DMS114 treated with DMSO at 0.1 percent for 48 hours (cell line): Measurements from ENCODE around the gene TEF.
"Not testable (repeated sequence)": the region's sequence is repeated elsewhere in the genome, so short reads cannot be mapped to it uniquely, and the experiment has no call there.

Experiments
- DNase-seq: peaks from one replicate; lab custom pipeline; 2025; ENCODE audit not compliant: unreplicated experiment; lab: John Stamatoyannopoulos, UW

Gene TEF

DNA sequence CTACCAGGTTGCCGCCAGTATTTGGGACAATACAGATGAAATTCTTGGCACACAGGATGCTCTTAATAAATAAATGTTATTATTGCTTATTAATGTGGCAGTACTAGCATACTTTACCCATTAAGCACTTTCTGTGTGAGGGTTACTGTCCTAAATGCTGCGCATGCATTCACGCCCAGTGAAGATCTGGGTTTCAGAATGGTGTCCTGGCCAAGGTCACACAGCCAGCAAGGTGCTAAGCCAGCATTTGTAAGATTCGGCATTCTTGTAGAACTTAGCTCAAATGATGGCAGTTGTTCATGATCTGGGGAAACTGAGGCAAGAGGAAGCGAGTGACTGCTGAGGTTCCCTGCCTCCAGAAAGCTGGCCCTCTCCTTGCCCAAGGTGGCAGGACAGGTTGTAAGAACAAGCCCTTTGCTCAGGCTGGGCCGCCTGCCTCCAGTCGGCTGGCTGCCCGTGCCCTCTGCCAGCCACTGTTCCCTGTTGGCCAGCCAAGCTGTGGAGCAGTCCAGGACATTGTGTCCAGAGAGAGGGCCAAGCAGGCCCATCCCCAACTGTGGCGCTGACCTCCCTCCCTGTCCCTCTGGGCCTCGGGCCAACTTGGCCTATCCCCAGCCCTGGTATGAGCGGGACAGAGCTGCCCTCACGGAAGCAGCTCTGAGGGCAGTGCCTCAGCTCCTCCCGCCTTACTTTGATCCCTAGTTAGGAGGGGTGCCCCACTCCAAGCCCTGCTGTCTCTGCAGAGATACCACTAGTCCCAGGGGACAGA, 36.1 kb downstream of the TEF start:
- no peak for DNase-seq

GRCh38 chr22:41418717-41419116, 37.0 kb downstream of the TEF start:
- no peak for DNase-seq

- DNase-seq = no peak
Measured at GRCh38 chr22:41425660-41426365, 44.1 kb downstream of the TEF start.

DNA sequence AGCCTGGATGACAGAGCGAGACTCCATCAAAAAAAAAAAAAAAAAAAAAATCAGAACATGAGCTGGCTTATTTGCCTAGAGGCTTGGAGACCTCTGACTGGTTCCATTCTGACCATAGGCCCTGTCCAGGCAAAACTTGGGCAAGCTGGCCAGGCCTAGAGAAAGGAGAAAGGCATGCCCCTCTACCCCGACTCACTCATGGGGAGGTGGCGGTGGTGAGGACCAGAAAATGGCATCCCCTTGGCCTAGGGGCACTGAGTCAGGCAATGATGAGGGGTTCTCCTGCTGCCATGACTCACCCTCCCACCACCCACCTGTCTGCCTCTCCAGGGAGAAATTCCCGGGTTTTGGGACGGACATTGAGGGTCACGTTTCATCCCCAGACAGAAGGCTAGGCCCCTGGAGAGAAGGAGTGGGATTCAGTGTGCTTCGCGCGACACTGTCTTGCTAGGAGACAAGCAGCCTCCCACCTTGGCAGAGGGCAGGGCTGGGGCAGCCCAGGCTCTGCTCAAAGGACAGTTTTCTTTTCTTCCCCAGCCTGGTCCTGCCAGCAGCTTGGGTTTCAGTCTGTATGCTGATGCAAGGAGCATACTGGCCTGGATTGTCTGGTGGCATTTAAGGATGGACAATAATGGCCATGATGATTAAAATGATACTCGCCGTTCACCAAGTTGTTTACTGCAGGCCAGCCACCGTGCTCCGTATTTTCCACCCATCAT, 47.6 kb downstream of the TEF start:
- DNase-seq = no peak

DNA sequence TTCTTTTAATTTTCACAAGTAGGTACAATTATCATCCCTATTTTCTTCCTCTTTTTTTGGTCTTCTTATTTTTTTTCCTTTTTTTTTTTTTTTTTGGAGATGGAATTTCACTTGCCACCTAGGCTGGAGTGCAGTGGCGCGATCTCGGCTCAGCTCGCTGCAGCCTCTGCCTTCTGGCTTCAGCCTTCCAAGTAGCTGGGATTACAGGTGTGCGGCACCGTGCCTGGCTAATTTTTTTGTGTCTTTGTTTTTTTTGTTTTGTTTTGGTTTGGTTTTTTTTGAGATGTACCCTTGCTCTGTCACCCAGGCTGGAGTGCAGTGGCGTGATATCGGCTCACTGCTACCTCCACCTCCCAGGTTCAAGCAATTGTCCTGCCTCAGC, 48.2 kb downstream of the TEF start:
- DNase-seq = no peak

GRCh38 chr22:41431656-41432055, 49.9 kb downstream of the TEF start:
- no peak for DNase-seq

DNA sequence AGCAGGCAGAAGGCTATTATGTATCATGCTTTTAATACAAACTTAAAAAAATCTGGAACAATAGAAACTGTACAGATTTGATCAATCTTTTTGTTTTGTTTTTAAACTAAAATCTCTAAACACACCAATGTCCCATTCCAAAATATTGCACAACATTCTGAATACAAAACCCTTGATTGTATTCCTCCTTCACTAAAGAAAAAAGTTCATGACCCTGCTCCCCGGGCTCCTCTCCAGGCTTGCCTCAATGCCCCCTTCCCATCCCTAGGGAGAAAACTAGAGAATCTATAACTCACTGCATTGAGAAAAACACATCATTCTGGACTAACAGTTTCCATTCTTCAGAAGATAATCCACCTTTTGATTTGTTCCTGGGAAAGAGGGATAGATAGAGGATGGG, 51.7 kb downstream of the TEF start:
- DNase-seq = not testable (repeated sequence)

GRCh38 chr22:41434361-41435003, 52.7 kb downstream of the TEF start:
- not testable (repeated sequence) for DNase-seq

- no peak for DNase-seq
Measured at GRCh38 chr22:41435560-41435959, 53.8 kb downstream of the TEF start.

GRCh38 chr22:41436322-41437113, 54.8 kb downstream of the TEF start:
- no peak for DNase-seq

DNA sequence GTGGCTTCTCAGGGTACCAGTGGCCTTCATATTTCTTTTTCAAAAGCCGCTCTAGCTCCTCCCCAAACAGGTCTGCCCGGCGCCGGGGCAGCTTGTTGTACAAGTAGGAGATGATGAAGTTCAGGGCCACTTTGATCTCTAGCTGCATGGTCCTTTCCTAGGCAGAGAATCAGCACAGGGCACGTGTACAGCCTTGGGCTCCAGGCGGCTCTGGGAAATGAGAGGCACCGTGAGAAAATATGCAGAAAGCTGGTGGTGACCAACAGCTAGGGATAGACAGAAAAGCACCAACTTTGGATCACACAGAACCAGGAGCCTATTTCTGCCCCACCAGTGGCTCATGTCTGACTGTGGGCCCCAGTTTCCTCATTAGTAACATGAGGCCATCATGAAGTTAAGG, 55.5 kb downstream of the TEF start:
- DNase-seq = no peak

DNA sequence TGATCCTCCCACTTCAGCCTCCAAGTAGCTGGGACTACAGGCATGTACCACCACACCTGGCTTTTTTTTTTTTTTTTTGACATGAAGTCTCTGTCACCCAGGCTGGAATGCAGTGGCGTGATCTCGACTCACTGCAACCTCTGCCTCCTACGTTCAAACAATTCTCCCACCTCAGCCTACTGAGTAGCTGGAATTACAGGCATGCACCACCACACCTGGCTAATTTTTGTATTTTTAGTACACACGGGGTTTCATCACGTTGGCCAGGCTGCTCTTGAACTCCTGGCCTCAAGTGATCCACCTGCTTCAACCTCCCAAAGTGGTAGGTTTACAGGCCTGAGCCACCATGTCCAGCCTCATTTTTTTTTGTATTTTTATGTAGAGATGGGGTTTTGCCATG, 58.8 kb downstream of the TEF start:
- DNase-seq = not testable (repeated sequence)

DNA sequence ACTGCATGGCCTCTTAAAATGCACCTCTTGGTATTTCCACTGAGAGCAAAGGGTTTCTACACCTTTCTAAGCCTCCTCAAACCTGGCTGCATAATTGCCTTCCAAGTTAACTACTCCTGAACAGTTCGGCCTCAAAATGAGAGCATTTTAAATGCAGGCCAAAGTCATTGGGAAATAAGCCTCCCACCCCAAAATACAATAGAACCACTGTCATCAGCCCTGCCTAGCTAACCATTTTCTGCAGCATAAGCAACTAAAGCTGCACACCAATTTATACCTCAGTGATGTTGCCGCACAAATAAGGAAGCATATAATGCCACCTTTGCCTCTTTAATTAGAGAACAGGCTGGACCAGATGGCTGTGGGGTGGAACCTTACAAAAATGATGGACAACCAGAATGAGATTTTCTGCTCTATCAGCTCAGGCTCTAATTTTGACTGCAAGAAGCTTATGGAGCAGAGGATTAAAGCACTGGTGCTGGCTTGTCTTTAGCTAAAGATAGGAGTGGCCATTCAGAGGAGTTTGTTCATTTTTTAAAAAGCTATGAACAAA, 60.6 kb downstream of the TEF start:
- DNase-seq = no peak

- DNase-seq = peak; percentile 93
Measured at GRCh38 chr22:41444360-41445128, 62.8 kb downstream of the TEF start.

GRCh38 chr22:41445129-41446056, 63.7 kb downstream of the TEF start:
- DNase-seq = no peak

- no peak for DNase-seq
Measured at GRCh38 chr22:41446057-41446501, 64.3 kb downstream of the TEF start.

GRCh38 chr22:41446639-41447434, 65.1 kb downstream of the TEF start, which contains the start of gene TOB2:
Gene TOB2 (minus strand): TSS chr22:41446801. CDS start chr22:41437345, 9,456 bp downstream.
- DNase-seq = peak; percentile 66
